MM.1S (cell line): ENCODE measurements around the gene CARD11.

ENCODE experiments used
- EZH2 ChIP-seq: fragments of 300-600 bp; sonication (generic); optimal IDR thresholded peaks from 2 replicates; pipeline ENCODE3; 2017; ENCODE audit warnings: low read depth, mild to moderate bottlenecking, antibody characterized with exemption, low read length, mixed read lengths
- EZH2phosphoT487 ChIP-seq: fragments of 300-600 bp; sonication (generic); IDR thresholded peaks from 2 replicates; pipeline ENCODE4 v1.6.1; 2018; ENCODE audit warnings: antibody characterized with exemption, low read length
- TF ChIP-seq, protein P1 (sequence below): fragments of 300-600 bp; sonication (generic); IDR thresholded peaks from 2 replicates; pipeline ENCODE4 v1.5.1; 2016; ENCODE audit warnings: antibody characterized with exemption, low read length, mixed read lengths

DNA sequence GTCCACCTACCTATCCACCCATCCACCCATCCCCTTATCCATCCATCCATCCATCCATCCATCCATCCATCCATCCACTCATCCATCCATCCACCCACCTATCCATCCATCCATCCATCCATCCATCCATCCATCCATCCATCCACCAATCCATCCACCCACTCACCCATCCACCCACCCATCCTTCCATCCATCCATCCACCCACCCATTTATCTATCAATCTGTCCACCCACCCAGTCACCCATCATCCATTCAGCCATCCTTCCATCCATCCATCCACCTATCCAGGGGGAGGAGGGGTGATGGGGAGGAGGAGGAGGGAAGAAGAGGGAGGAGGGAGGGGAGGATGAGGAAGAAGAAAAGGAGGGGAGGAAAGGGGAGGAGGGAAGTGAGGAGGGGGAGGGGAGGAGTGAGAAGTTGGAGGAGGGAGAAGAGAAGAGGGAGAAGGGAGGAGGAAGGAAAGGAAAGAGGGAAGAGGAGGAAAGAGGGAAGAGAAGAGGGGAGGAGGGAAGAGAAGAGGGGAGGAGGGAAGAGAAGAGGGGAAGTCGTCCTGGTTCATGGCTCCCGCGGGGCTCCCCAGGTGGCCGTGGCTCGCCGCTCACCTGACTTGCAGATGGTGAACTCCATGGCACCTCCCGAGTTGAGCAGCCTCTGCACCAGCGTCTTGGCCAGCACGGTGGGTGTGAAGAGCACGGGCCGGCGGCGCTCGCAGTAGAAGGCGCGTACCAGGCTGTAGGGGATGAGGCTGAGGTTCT, 130.8 kb downstream of the CARD11 start:
- TF ChIP-seq, protein P1, sequence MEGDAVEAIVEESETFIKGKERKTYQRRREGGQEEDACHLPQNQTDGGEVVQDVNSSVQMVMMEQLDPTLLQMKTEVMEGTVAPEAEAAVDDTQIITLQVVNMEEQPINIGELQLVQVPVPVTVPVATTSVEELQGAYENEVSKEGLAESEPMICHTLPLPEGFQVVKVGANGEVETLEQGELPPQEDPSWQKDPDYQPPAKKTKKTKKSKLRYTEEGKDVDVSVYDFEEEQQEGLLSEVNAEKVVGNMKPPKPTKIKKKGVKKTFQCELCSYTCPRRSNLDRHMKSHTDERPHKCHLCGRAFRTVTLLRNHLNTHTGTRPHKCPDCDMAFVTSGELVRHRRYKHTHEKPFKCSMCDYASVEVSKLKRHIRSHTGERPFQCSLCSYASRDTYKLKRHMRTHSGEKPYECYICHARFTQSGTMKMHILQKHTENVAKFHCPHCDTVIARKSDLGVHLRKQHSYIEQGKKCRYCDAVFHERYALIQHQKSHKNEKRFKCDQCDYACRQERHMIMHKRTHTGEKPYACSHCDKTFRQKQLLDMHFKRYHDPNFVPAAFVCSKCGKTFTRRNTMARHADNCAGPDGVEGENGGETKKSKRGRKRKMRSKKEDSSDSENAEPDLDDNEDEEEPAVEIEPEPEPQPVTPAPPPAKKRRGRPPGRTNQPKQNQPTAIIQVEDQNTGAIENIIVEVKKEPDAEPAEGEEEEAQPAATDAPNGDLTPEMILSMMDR: no peak
- TF ChIP-seq EZH2 (no peak), EZH2phosphoT487 (no peak)
